Measurements from ENCODE around the gene MED20. TPM values are rescaled to one million over a fixed set of nuclear protein-coding genes. Genes with fewer than 3 reads are reported as not detected.

Gene MED20
- total and polyA plus RNA-seq, 10 of the 15 experiments (the other 5 are each of a cell fraction or from before 2014, with no cell fraction given) = 13.4 to 24.8 (median 17.9) TPM

- no peak for TF ChIP-seq ZNF687 (IDR thresholded peaks at IDR 0.05)
- no peak for TF ChIP-seq MYB (IDR thresholded peaks at IDR 0.05; ENCODE audit: borderline replicate concordance, low read depth, low read length)
- no peak for TF ChIP-seq ASH2L (IDR thresholded peaks at IDR 0.05; ENCODE audit: borderline replicate concordance, low read depth)
- TF ChIP-seq, protein P1, sequence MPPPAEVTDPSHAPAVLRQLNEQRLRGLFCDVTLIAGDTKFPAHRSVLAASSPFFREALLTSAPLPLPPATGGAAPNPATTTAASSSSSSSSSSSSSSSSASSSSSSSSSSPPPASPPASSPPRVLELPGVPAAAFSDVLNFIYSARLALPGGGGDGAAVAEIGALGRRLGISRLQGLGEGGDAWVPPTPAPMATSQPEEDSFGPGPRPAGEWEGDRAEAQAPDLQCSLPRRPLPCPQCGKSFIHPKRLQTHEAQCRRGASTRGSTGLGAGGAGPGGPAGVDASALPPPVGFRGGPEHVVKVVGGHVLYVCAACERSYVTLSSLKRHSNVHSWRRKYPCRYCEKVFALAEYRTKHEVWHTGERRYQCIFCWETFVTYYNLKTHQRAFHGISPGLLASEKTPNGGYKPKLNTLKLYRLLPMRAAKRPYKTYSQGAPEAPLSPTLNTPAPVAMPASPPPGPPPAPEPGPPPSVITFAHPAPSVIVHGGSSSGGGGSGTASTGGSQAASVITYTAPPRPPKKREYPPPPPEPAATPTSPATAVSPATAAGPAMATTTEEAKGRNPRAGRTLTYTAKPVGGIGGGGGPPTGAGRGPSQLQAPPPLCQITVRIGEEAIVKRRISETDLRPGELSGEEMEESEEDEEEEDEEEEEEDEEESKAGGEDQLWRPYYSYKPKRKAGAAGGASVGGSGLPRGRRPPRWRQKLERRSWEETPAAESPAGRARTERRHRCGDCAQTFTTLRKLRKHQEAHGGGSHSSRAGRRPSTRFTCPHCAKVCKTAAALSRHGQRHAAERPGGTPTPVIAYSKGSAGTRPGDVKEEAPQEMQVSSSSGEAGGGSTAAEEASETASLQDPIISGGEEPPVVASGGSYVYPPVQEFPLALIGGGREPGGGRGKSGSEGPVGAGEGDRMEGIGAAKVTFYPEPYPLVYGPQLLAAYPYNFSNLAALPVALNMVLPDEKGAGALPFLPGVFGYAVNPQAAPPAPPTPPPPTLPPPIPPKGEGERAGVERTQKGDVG (CRISPR knock-in tag; IDR thresholded peaks at IDR 0.05) = no peak
- TF ChIP-seq ZZZ3 (IDR thresholded peaks at IDR 0.05; ENCODE audit: control insufficient read depth, insufficient read length, low read depth) = no peak
- peak; percentile 87 for TF ChIP-seq LARP7 (IDR thresholded peaks at IDR 0.05)
- TF ChIP-seq IRF5 (IDR thresholded peaks at IDR 0.05; ENCODE audit: borderline replicate concordance) = no peak
- TF ChIP-seq, protein P2, sequence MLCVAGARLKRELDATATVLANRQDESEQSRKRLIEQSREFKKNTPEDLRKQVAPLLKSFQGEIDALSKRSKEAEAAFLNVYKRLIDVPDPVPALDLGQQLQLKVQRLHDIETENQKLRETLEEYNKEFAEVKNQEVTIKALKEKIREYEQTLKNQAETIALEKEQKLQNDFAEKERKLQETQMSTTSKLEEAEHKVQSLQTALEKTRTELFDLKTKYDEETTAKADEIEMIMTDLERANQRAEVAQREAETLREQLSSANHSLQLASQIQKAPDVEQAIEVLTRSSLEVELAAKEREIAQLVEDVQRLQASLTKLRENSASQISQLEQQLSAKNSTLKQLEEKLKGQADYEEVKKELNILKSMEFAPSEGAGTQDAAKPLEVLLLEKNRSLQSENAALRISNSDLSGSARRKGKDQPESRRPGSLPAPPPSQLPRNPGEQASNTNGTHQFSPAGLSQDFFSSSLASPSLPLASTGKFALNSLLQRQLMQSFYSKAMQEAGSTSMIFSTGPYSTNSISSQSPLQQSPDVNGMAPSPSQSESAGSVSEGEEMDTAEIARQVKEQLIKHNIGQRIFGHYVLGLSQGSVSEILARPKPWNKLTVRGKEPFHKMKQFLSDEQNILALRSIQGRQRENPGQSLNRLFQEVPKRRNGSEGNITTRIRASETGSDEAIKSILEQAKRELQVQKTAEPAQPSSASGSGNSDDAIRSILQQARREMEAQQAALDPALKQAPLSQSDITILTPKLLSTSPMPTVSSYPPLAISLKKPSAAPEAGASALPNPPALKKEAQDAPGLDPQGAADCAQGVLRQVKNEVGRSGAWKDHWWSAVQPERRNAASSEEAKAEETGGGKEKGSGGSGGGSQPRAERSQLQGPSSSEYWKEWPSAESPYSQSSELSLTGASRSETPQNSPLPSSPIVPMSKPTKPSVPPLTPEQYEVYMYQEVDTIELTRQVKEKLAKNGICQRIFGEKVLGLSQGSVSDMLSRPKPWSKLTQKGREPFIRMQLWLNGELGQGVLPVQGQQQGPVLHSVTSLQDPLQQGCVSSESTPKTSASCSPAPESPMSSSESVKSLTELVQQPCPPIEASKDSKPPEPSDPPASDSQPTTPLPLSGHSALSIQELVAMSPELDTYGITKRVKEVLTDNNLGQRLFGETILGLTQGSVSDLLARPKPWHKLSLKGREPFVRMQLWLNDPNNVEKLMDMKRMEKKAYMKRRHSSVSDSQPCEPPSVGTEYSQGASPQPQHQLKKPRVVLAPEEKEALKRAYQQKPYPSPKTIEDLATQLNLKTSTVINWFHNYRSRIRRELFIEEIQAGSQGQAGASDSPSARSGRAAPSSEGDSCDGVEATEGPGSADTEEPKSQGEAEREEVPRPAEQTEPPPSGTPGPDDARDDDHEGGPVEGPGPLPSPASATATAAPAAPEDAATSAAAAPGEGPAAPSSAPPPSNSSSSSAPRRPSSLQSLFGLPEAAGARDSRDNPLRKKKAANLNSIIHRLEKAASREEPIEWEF (IDR thresholded peaks at IDR 0.05; ENCODE audit: insufficient replicate concordance, low read depth, low read length) = no peak
- TF ChIP-seq, protein P3, sequence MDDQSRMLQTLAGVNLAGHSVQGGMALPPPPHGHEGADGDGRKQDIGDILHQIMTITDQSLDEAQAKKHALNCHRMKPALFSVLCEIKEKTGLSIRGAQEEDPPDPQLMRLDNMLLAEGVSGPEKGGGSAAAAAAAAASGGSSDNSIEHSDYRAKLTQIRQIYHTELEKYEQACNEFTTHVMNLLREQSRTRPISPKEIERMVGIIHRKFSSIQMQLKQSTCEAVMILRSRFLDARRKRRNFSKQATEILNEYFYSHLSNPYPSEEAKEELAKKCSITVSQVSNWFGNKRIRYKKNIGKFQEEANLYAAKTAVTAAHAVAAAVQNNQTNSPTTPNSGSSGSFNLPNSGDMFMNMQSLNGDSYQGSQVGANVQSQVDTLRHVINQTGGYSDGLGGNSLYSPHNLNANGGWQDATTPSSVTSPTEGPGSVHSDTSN (IDR thresholded peaks at IDR 0.05; ENCODE audit: insufficient replicate concordance, low read depth, low read length) = no peak
- no peak for TF ChIP-seq TCF3 (IDR thresholded peaks at IDR 0.05; ENCODE audit: borderline replicate concordance, insufficient read depth, low read depth, low read length)
- TF ChIP-seq EED (IDR thresholded peaks at IDR 0.05; ENCODE audit: low read depth) = no peak
- no peak for TF ChIP-seq SREBF2 (IDR thresholded peaks at IDR 0.05; ENCODE audit: low read length)
- TF ChIP-seq BCL11A (IDR thresholded peaks at IDR 0.05; ENCODE audit: low read depth, low read length) = no peak
Measured at GRCh38 chr6:41941280-41942066, 20.5 kb upstream of the MED20 start, which contains the start of gene CCND3 (continued).

Measured in GM12878 (cell line).